ENCODE measurements around the gene MROH2B. TPM values are rescaled to one million over a fixed set of nuclear protein-coding genes. Genes with fewer than 3 reads are reported as not detected.

MROH2B gene
- total and polyA plus RNA-seq, 2 of the 13 experiments (the other 11 are each of a cell fraction or from before 2014, with no cell fraction given) = not detected

DNA sequence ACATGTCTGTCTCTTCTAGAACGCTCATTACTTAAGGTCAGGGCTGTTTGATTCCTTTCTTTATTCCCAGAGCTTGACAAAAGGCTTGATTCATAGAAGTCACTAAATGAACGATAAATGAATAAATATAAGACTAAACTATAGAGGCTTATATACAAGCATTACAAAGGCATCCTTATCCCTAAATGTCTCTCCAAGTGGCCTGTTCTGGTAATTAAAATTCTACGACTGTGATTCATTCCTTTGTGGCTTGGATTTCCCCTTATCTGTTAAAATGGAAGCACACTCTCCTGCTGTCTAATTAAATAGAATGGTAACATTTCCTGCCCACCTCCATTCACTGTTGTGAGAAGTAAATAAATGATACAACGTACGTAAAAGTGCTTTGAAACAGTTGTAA is 112.3 kb downstream of the MROH2B start (continued):
- TF ChIP-seq, protein P1, sequence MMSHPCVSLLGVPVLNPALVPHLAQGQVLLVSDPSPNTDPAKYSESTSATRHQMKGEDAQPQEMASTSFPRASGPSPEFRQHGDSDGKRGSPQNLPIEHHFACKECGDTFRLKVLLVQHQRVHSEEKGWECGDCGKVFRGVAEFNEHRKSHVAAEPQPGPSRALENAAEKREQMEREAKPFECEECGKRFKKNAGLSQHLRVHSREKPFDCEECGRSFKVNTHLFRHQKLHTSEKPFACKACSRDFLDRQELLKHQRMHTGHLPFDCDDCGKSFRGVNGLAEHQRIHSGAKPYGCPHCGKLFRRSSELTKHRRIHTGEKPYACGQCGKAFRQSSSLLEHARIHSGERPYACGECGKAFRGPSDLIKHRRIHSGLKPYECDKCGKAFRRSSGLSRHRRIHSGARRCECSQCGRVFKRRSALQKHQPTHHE (CRISPR knock-in tag; IDR thresholded peaks at IDR 0.05; ENCODE audit: borderline replicate concordance) = no peak
- TF ChIP-seq GATAD2A (CRISPR knock-in tag; IDR thresholded peaks at IDR 0.05) (no peak), CHD4 (IDR thresholded peaks at IDR 0.05; ENCODE audit: borderline replicate concordance, low read length) (no peak), MTF2 (CRISPR knock-in tag; IDR thresholded peaks at IDR 0.05; ENCODE audit: borderline replicate concordance) (no peak), ZBTB8A (CRISPR knock-in tag; IDR thresholded peaks at IDR 0.05; ENCODE audit: borderline replicate concordance, low read depth) (no peak), ZNF124 (CRISPR knock-in tag; IDR thresholded peaks at IDR 0.05) (no peak), UBTF (CRISPR knock-in tag; IDR thresholded peaks at IDR 0.05) (no peak), JUN (CRISPR knock-in tag; IDR thresholded peaks at IDR 0.05) (no peak)
- TF ChIP-seq, protein P2, sequence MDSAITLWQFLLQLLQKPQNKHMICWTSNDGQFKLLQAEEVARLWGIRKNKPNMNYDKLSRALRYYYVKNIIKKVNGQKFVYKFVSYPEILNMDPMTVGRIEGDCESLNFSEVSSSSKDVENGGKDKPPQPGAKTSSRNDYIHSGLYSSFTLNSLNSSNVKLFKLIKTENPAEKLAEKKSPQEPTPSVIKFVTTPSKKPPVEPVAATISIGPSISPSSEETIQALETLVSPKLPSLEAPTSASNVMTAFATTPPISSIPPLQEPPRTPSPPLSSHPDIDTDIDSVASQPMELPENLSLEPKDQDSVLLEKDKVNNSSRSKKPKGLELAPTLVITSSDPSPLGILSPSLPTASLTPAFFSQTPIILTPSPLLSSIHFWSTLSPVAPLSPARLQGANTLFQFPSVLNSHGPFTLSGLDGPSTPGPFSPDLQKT (CRISPR knock-in tag; IDR thresholded peaks at IDR 0.05; ENCODE audit: borderline replicate concordance) = no peak
- TF ChIP-seq, protein P3, sequence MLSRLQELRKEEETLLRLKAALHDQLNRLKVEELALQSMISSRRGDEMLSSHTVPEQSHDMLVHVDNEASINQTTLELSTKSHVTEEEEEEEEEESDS (CRISPR knock-in tag; IDR thresholded peaks at IDR 0.05; ENCODE audit: borderline replicate concordance) = no peak

Data from HepG2 (cell line).